Measurements from ENCODE around the gene PSORS1C2. TPM values are rescaled to one million over a fixed set of nuclear protein-coding genes. Genes with fewer than 3 reads are reported as not detected.

PSORS1C2 gene
- total RNA-seq, 1 experiment from 2014 or later, result not detected

GRCh38 chr6:31114541-31114878, 24.4 kb downstream of the PSORS1C2 start, which contains the start of gene PSORS1C1:
TSS of gene PSORS1C1 (plus strand) at chr6:31114800. CDS start at chr6:31129633, 14,833 bp downstream.
- peak; percentile 96 for DNase-seq (ENCODE audit: low spot score)

- DNase-seq (ENCODE audit: low spot score), result peak; percentile 63
Observed at GRCh38 chr6:31113861-31114540, 24.9 kb downstream of the PSORS1C2 start.

DNA sequence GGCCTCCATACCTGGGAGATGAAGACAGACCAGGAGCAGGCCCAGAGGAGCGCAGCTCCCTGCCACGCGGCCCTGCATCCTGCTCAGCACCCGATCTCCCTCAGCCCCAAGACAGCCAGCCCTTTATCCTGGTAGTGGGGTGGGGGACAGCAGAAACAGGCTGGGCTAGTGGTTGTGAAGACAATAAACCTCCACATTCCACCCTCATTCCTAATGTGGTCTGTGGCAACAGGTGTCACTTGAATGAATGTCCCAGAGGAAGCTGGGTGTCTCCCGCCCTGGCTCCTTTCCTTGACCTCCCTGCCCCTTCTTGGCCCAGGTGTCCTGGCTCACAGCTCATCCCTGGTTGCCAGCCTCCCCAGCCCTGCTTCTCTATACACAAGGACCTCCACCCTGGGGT, 26.4 kb downstream of the PSORS1C2 start, which contains the start of gene C6orf15:
C6orf15 (minus strand) TSS at position 98 of the 400 bp plus-strand sequence; CDS start at position 78, 20 bp downstream.
- no peak for DNase-seq (ENCODE audit: low spot score)

GRCh38 chr6:31111712-31112111, 27.2 kb downstream of the PSORS1C2 start:
- DNase-seq (ENCODE audit: low spot score), result no peak

DNA sequence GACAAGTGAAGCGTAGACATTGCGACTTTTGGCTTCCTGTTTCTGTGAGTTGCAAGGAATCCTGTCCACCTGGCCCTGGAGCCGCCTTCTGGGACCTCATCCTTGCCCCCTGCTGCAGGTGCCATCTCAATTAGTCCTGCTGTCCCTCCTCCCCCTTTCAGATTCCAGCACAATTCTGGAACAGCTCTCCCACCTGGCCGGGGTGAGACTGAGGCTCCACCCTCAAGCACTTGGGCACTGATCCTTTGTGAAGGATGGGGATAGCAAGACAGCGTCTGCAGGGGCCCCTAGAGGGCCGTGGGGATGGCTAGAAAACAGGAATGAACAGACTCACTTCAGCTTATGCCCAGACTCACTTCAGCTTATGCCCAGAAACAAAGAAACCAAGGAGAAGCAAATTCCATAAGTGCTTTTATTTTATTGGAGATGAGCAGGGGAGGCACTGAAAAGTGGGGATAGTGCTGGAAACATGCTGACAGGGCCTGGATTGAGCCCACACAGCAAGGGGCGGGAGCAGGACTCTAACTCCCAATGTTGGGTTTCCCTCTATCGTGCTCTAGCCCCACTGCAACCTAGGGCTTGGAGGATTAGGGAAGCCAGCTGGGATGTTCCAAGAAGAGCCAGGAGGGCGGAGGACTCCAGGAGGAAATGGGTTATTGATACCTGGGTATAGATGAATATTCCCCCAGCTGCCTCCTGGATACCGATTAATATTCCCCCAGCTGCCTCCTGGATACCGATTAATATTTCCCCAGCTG, 27.9 kb downstream of the PSORS1C2 start:
- DNase-seq (ENCODE audit: low spot score), result no peak

- no peak for DNase-seq (ENCODE audit: low spot score)
Observed at GRCh38 chr6:31107052-31107451, 31.8 kb downstream of the PSORS1C2 start.

DNA sequence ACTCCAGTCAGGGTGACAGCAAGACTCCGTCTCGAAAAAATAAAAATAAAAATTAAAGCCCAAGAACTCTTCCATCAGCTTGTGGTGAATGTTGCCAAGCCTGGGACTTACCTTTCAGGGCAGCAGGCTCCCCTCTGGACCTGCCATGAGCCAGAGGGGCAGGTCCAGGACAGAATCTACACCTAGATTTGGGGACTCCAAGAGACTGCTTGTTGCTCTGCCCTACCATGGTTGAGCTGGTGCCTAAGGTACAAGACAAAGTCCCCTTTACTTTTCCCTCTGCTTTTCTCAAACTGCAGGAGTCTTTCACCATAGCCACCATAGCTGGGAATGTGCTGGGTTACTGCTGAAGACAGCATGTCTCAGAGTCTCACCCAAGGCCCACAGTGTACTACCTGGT, 35.7 kb downstream of the PSORS1C2 start:
- no peak for DNase-seq (ENCODE audit: low spot score)

DNA sequence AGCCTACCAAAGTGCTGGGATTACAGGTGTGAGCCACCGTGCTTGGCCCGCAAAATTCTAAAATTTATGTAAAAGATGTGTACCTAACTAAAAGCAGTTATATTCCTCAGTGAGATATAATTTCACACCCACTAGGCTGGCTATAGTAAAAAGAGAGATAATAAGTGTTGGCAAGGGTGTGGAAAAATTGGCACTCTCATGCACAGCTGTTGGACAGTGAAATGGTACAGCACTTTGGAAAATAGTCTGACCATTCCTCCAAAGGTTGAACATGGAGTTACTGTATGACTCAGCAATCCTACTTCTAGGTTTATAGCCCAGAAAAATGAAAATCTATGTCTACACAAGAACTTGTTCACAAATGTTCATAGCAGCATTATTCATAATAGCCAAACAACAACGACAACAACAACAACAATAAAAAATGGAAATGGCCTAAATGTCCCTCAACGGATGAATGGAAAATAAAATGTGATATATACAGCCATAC, 40.4 kb downstream of the PSORS1C2 start:
- no peak for DNase-seq (ENCODE audit: low spot score)

DNA sequence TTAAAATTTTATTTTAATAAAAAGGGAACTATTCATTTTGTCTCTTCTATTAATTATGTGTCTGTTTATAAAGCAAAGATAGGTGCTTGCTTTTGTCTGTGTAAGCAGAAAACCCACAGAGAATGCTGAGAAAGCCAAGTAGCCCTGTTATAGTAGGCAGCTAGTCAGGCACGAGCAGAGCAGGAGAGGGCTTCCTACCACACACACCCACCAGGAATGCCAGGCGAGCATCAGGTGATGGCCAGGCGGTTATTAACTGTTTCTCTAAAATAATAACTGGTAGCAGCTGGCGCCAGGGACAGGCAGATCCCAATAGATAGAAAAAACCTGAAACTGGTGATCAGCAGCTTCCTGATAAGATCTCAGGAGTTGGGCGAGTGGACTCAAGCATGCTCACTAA, 42.2 kb downstream of the PSORS1C2 start:
- DNase-seq (ENCODE audit: low spot score), result no peak

GRCh38 chr6:31096215-31096614, 42.7 kb downstream of the PSORS1C2 start:
- DNase-seq (ENCODE audit: low spot score), result no peak

GRCh38 chr6:31094389-31094881, 44.4 kb downstream of the PSORS1C2 start:
- DNase-seq (ENCODE audit: low spot score), result peak; percentile 53

- DNase-seq (ENCODE audit: low spot score), result no peak
Observed at GRCh38 chr6:31092769-31093505, 45.9 kb downstream of the PSORS1C2 start.

GRCh38 chr6:31092238-31092637, 46.6 kb downstream of the PSORS1C2 start:
- DNase-seq (ENCODE audit: low spot score), result no peak

DNA sequence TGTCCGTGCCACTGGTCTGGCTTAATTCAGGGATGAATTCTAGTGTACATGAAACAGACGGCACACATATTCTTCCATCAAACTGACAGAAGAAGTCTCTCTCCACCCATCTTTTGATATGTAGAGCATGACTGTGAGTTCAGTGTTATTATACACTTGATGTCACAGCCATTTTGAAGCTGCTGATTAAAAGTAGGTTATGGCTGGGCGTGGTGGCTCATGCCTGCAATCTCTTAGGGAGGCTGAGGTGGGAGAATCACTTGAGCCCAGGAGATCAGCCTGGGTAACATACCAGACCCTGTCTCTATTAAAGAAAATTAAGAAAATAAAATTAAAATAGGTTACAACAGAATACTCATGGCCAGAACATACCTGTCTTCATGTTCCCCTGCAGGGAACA, 47.2 kb downstream of the PSORS1C2 start:
- DNase-seq (ENCODE audit: low spot score), result no peak

DNA sequence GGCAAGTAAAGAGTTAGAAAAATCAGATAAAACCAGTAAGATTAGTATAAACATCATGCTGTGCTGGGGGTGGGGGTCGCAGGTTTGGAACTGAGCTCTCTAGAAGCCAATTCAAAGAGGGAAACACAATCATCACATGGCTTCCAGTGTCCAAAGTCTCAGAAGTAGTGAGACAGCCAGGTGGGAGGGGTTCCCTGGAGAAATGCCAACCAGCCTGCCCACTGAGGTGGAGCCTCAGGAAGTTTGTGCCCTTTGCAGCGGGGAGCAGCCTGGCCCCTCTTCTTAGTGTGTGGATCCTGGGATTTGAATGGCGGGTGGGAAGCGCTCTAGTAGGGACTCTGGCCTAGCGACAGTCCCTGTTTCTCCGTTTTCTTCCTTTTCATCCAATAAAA, 47.9 kb downstream of the PSORS1C2 start:
- no peak for DNase-seq (ENCODE audit: low spot score)

DNA sequence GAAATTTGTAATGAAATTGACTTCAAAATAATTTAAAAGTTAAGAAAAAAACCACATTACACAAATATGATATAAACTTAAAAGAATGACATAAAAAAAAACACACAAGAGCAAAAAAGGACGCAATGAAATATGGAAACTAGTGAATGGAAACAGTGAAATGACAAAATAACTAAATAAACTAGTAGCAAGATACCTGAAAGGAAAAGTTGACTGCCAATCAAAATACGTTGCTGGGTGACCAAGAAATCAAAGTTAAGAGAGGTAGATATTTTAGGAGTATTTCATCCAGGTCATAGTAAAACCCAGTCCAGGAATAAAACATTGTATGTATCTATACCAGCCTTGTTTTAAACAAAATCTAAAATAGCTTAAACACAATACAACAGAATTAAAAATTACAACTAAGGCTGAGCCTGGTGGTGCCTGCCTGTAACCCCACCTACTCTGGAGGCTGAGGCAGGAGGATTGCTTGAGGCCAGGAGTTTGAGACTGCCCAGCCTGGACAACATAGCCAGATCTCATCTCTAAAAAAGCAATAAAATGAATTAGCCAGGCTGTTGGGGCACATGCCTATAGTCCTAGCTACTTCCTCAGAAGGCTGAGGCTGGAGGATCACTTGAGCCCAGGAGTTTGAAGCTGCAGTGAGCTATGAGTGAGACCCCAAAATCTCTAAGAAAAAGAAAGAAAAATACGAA, 48.4 kb downstream of the PSORS1C2 start:
- DNase-seq (ENCODE audit: low spot score), result no peak

Other genes with a start within 250 kb of the PSORS1C2 start
- gene GTF2H4, start 230.9 kb downstream of the PSORS1C2 start, total RNA-seq (2014; rRNA removed; shearing (Covaris generic)), result 8.9 and 24.9 TPM in 2 replicates
- gene VARS2, start 224.8 kb downstream of the PSORS1C2 start, total RNA-seq (2014; rRNA removed; shearing (Covaris generic)), result 25.2 and 28.2 TPM in 2 replicates
- not detected in 2 replicates for gene SFTA2, start 206.9 kb downstream of the PSORS1C2 start, total RNA-seq (2014; rRNA removed; shearing (Covaris generic))
- gene MUCL3, start 198.1 kb downstream of the PSORS1C2 start, total RNA-seq (2014; rRNA removed; shearing (Covaris generic)), result 0.43 TPM in 1 of 2 replicates, not detected in the other
- gene MUC21, start 155.3 kb downstream of the PSORS1C2 start, total RNA-seq (2014; rRNA removed; shearing (Covaris generic)), result not detected in 2 replicates
- 0.14 TPM in 1 of 2 replicates, not detected in the other for gene MUC22, start 128.6 kb downstream of the PSORS1C2 start, total RNA-seq (2014; rRNA removed; shearing (Covaris generic))
- gene C6orf15, start 26.5 kb downstream of the PSORS1C2 start, total RNA-seq (2014; rRNA removed; shearing (Covaris generic)), result 2.4 TPM in 2 replicates
- gene PSORS1C1, start 24.3 kb downstream of the PSORS1C2 start, total RNA-seq (2014; rRNA removed; shearing (Covaris generic)), result 1.1 and 3.4 TPM in 2 replicates
- not detected in 2 replicates for gene CDSN, start 18.6 kb downstream of the PSORS1C2 start, total RNA-seq (2014; rRNA removed; shearing (Covaris generic))
- 18.9 and 24.8 TPM in 2 replicates for gene CCHCR1, start 18.7 kb upstream of the PSORS1C2 start, total RNA-seq (2014; rRNA removed; shearing (Covaris generic))
- gene TCF19, start 19.5 kb upstream of the PSORS1C2 start, total RNA-seq (2014; rRNA removed; shearing (Covaris generic)), result 62.6 and 68.5 TPM in 2 replicates
- not detected in 2 replicates for gene POU5F1, start 31.6 kb upstream of the PSORS1C2 start, total RNA-seq (2014; rRNA removed; shearing (Covaris generic))
- 441 and 534 TPM in 2 replicates for gene HLA-C, start 133.0 kb upstream of the PSORS1C2 start, total RNA-seq (2014; rRNA removed; shearing (Covaris generic))
- 284 and 365 TPM in 2 replicates for gene HLA-B, start 218.1 kb upstream of the PSORS1C2 start, total RNA-seq (2014; rRNA removed; shearing (Covaris generic))

All from A172 (cell line).